ENCODE measurements around the gene NCLN.
A peak's percentile ranks its signal among the peaks of the same experiment; 100 is the strongest.

NCLN gene

DNA sequence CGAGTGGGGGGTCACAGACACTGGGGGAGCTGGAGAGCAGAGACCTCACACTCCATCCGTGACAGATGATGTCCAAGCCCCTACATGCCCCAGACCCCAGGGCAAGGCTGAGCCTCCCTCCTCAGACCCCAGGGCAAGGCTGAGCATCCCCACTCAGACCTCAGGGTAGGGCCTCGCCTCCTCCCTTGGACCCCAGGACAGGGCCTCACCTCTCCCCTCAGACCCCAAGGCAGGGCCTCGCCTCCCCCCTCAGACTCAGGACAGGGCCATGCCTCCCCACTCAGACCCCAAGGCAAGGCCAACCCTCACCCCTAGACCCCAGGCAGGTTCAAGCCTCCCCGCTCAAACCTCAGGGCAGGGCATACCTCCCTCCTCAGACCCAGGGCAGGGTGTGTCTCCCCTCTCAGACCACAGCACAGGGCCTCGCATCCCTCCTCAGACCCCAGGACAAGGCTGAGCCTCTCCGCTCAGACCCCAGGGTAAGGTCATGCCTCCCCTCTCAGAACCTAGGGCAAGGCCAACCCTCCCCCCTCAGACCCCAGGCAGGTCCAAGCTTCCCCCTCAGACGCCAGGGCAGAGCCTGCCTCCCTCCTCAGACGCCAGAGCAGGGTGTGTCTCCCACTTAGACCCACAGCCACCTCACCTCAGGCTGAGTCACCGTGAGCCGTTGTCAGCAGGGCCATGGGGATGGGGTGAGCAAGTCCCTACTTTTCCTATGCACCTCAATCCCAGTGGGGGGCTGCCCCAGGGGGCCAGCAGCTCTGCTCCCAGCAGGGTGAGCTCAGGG lies 8.8 kb upstream of the NCLN start:
- H3K4me3 ChIP-seq (ENCODE audit: low read depth, low read length) = peak overlapping the region; percentile 16

DNA sequence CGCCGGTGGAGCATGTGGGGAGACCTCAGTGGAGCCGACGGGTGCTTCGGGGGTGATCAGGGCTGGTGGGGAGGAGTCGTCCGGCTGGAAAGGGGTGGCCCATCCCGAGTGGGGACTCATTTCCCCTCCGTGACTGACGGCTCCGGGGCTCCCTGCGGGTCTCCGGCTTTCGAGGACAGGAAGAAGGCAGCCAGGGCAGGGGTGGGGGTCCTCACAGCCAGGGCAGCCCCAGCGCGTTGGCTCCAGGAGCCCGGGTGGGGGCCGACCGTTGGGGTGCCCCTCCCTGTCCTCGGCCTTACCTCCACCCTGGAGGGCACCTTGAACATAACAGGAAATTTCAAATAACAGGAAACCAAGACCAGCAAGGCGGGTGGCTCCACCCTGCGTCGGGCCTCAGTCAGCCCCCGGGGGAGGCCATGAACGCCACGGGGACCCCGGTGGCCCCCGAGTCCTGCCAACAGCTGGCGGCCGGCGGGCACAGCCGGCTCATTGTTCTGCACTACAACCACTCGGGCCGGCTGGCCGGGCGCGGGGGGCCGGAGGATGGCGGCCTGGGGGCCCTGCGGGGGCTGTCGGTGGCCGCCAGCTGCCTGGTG lies 7.3 kb upstream of the NCLN start, which contains the start of gene S1PR4:
Gene S1PR4 (plus strand): TSS at position 393 of the 596 bp plus-strand sequence. CDS start 24 bp downstream, at position 417.
- TF ChIP-seq, protein P1, sequence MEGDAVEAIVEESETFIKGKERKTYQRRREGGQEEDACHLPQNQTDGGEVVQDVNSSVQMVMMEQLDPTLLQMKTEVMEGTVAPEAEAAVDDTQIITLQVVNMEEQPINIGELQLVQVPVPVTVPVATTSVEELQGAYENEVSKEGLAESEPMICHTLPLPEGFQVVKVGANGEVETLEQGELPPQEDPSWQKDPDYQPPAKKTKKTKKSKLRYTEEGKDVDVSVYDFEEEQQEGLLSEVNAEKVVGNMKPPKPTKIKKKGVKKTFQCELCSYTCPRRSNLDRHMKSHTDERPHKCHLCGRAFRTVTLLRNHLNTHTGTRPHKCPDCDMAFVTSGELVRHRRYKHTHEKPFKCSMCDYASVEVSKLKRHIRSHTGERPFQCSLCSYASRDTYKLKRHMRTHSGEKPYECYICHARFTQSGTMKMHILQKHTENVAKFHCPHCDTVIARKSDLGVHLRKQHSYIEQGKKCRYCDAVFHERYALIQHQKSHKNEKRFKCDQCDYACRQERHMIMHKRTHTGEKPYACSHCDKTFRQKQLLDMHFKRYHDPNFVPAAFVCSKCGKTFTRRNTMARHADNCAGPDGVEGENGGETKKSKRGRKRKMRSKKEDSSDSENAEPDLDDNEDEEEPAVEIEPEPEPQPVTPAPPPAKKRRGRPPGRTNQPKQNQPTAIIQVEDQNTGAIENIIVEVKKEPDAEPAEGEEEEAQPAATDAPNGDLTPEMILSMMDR (IDR thresholded peaks at IDR 0.05; ENCODE audit: borderline replicate concordance, insufficient read depth, low read depth, low read length) = peak; percentile 20; the same call in 1 of the 2 replicates
- H3K4me3 ChIP-seq (ENCODE audit: low read depth, low read length) = peak within 1 kb of the TSS; percentile 97

More for the DNA sequence above, 8.8 kb upstream of the NCLN start:
- TF ChIP-seq, protein P1 (IDR thresholded peaks at IDR 0.05; ENCODE audit: borderline replicate concordance, insufficient read depth, low read depth, low read length) = no peak

DNA sequence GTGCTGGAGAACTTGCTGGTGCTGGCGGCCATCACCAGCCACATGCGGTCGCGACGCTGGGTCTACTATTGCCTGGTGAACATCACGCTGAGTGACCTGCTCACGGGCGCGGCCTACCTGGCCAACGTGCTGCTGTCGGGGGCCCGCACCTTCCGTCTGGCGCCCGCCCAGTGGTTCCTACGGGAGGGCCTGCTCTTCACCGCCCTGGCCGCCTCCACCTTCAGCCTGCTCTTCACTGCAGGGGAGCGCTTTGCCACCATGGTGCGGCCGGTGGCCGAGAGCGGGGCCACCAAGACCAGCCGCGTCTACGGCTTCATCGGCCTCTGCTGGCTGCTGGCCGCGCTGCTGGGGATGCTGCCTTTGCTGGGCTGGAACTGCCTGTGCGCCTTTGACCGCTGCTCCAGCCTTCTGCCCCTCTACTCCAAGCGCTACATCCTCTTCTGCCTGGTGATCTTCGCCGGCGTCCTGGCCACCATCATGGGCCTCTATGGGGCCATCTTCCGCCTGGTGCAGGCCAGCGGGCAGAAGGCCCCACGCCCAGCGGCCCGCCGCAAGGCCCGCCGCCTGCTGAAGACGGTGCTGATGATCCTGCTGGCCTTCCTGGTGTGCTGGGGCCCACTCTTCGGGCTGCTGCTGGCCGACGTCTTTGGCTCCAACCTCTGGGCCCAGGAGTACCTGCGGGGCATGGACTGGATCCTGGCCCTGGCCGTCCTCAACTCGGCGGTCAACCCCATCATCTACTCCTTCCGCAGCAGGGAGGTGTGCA lies 6.6 kb upstream of the NCLN start:
- H3K4me3 ChIP-seq (ENCODE audit: low read depth, low read length) = peak overlapping the region; percentile 97
- TF ChIP-seq, protein P1 (IDR thresholded peaks at IDR 0.05; ENCODE audit: borderline replicate concordance, insufficient read depth, low read depth, low read length) = no peak

DNA sequence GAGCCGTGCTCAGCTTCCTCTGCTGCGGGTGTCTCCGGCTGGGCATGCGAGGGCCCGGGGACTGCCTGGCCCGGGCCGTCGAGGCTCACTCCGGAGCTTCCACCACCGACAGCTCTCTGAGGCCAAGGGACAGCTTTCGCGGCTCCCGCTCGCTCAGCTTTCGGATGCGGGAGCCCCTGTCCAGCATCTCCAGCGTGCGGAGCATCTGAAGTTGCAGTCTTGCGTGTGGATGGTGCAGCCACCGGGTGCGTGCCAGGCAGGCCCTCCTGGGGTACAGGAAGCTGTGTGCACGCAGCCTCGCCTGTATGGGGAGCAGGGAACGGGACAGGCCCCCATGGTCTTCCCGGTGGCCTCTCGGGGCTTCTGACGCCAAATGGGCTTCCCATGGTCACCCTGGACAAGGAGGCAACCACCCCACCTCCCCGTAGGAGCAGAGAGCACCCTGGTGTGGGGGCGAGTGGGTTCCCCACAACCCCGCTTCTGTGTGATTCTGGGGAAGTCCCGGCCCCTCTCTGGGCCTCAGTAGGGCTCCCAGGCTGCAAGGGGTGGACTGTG lies 5.9 kb upstream of the NCLN start:
- TF ChIP-seq, protein P1 (IDR thresholded peaks at IDR 0.05; ENCODE audit: borderline replicate concordance, insufficient read depth, low read depth, low read length) = no peak
- H3K4me3 ChIP-seq (ENCODE audit: low read depth, low read length) = peak overlapping the region; percentile 97

DNA sequence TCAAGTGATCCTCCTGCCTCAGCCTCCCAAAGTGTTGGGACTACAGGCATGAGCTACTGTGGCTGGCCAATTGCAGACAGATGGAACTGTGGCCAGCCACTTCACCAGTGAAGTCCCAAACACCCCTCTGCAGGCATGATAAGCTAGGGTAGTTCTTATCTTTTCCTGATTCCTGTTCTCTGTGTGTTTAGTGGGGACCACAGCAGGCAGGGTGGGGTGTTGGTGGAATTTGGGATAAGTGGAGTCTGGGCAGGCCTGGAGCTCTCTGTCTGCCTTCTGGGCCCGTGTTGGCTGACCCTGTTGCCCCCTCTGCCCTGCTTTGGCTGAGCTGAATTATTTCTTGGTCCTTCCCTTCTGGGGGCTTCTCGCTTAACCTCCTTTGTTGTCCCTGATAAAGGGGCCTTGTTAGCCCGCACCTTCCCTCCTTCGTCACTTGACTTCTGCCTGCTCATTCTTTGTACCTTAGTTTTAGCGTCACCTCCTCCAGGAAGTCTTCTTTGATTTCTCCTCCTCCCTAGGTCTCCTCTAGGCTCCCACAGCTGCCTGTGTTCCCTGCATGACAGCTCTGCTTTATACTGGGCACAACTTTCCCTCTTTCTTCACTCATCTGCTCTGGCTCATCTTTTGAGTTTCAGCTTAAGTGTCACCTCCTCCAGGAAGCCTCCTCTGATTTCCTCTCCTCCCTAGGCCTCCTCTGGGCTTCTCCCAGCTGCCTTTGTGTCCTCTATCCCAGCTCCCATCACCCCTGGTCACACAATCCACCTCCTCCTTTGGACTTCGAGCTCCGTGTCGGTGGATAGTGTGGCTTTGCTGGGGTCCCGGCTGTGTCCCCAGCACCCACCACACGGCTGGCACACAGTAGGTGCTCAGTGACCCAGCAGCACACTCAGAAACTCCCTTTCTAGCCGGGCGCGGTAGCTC lies 1.7 kb upstream of the NCLN start:
- H3K4me3 ChIP-seq (ENCODE audit: low read depth, low read length) = no peak overlapping the region

More for the DNA sequence above, 1.7 kb upstream of the NCLN start:
- TF ChIP-seq, protein P1 (IDR thresholded peaks at IDR 0.05; ENCODE audit: borderline replicate concordance, insufficient read depth, low read depth, low read length) = no peak
